ENCODE results near the gene VEGFB.

VEGFB gene

DNA sequence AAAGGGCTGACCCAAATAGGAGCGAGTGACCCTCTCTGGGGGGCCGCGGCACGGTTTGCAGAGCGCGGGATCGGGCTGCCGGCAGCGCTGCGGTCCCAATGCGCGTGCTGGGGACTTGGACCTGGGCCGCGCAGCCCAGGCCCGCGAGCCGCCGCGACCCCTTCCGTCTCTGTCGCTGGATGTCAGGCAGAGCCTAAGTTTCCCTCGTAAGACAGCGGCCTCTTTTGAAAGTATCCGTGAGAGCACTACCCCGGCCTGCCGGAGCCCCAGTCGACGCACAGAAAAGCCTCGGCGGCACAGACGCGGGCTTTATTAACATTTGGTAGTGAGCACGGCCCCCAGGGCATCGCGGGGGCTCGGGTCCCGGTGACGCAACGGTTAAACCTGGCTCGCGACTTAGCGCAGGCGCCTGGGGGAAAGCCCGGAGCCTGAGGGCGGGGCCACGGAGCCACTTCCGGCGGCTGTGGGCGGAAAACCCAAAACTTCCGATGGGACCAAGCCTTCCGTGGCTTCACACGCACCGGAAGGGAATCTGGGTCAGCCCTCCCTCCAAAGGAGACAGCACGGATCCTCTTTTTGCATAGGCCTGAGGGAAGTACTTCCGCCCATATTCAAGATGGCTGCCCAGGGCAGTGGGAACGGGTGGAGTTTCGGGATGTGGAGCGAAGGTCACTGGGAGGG is 35.3 kb downstream of the VEGFB start:
- peak overlapping the region; percentile 55 for H2AK5ac ChIP-seq (ENCODE audit: low read length)
- H3K79me2 ChIP-seq (ENCODE audit: control insufficient read depth, insufficient read depth, low read length, poor library complexity), result peaks cover 13% of the 10 kb centered on the region
- peaks cover 28% of the 10 kb centered on the region for H3K79me1 ChIP-seq (ENCODE audit: low read length)
- H2BK5ac ChIP-seq (ENCODE audit: low read depth, low read length, poor library complexity), result peak overlapping the region; percentile 98
- peak overlapping the region; percentile 92 for H3K4me2 ChIP-seq (ENCODE audit: low read length)
- peaks cover 14 to 18% of the 10 kb centered on the region in 2 experiments for H3K4me1 ChIP-seq (ENCODE audit: control insufficient read depth in 1 of 2, insufficient read depth in 2 of 2, low read length in 2 of 2)
- peak overlapping the region; percentile 67 for H3K4ac ChIP-seq (ENCODE audit: low read depth, low read length)
- H3K9me3 ChIP-seq (ENCODE audit: insufficient read depth, low read depth, low read length), result no peaks in the 10 kb centered on the region
- no peak overlapping the region for H3K23ac ChIP-seq (ENCODE audit: low read length)
- H3K4me3 ChIP-seq (ENCODE audit: low read depth, low read length), result peak overlapping the region; percentile 80
- peak overlapping the region; percentile 64 for H2AFZ ChIP-seq (ENCODE audit: insufficient read depth, low read length, poor library complexity)
- peaks cover 31 to 33% of the 10 kb centered on the region in 2 experiments for H3K36me3 ChIP-seq (ENCODE audit: control insufficient read depth in 1 of 2, insufficient read depth in 2 of 2, low read length in 2 of 2)
- peak overlapping the region; percentile 85 for H3K18ac ChIP-seq (ENCODE audit: low read length)
- WGBS (ENCODE audit: extremely low coverage, insufficient coverage, insufficient read length), result no CpG with 5 or more reads among the region's 58 CpGs
- H2BK12ac ChIP-seq (ENCODE audit: low read length), result no peak overlapping the region
- H4K8ac ChIP-seq (ENCODE audit: low read depth, low read length), result peak overlapping the region; percentile 99
- H3K9ac ChIP-seq (ENCODE audit: low read length), result peak overlapping the region; percentile 96
- peak; percentile 99 to 100 for DNase-seq
- H3K14ac ChIP-seq (ENCODE audit: low read length), result peak overlapping the region; percentile 96
- H2BK120ac ChIP-seq (ENCODE audit: insufficient read depth, low read length, poor library complexity), result peak overlapping the region; percentile 91
- H4K91ac ChIP-seq (ENCODE audit: low read depth, low read length), result peak overlapping the region; percentile 99
- peak overlapping the region; percentile 99 for H4K12ac ChIP-seq (ENCODE audit: low read depth, low read length)
- H3K27me3 ChIP-seq (ENCODE audit: insufficient read depth, low read length), result no peaks in the 10 kb centered on the region
- peak overlapping the region; percentile 99 for H3K27ac ChIP-seq (ENCODE audit: low read depth, low read length)

DNA sequence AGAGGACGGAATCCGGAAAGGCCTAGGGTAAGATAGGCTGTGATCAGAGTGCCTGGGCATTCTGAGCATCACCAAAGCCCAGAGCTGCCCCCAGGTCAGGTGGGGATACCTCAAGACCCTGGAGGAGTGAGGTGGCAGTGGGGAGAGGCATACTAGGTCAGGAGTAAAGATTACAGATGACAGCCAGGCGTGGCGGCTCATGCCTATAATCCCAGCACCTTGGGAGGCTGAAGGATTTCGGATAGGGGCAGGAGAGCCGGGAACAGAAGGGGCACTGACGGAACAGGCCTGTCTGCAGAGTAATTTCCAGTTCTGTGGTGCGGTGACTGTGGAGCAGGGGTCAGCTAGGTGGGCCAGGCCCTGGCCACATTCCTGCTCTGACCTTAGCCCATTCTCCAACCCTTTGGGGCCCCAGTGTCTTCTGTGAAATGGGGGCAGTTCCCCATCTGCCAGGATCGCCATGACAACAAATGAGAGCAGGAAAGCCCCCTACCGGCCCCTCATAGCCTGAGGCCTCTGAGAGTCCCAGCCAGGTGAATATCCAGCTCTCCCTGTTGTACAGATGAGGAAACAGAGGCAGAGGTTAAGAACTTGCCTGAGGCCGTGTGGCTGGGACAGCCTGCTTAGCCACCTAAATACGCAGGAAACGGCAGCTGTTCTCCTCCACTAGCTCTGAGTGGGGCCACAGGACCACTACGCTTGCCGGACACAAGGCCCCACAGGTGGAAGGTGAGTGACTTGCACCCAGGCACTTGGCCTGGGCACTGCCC is 40.8 kb downstream of the VEGFB start:
- no peaks in the 10 kb centered on the region for H3K27me3 ChIP-seq (ENCODE audit: insufficient read depth, low read length)
- H3K4me1 ChIP-seq (ENCODE audit: control insufficient read depth in 1 of 2, insufficient read depth in 2 of 2, low read length in 2 of 2), result peaks cover 14 to 16% of the 10 kb centered on the region in 2 experiments
- peak; percentile 97 to 98 for DNase-seq
- no peaks in the 10 kb centered on the region for H3K9me3 ChIP-seq (ENCODE audit: insufficient read depth, low read depth, low read length)
- H2BK12ac ChIP-seq (ENCODE audit: low read length), result no peak overlapping the region
- H3K18ac ChIP-seq (ENCODE audit: low read length), result no peak overlapping the region
- H3K79me2 ChIP-seq (ENCODE audit: control insufficient read depth, insufficient read depth, low read length, poor library complexity), result peaks cover 7% of the 10 kb centered on the region
- no peak overlapping the region for H2AFZ ChIP-seq (ENCODE audit: insufficient read depth, low read length, poor library complexity)
- no peak overlapping the region for H2AK5ac ChIP-seq (ENCODE audit: low read length)
- H3K27ac ChIP-seq (ENCODE audit: low read depth, low read length), result peak overlapping the region; percentile 78
- H2BK120ac ChIP-seq (ENCODE audit: insufficient read depth, low read length, poor library complexity), result peak overlapping the region; percentile 4
- H4K12ac ChIP-seq (ENCODE audit: low read depth, low read length), result no peak overlapping the region
- peaks cover 19 to 23% of the 10 kb centered on the region in 2 experiments for H3K36me3 ChIP-seq (ENCODE audit: control insufficient read depth in 1 of 2, insufficient read depth in 2 of 2, low read length in 2 of 2)
- H4K8ac ChIP-seq (ENCODE audit: low read depth, low read length), result no peak overlapping the region
- H2BK5ac ChIP-seq (ENCODE audit: low read depth, low read length, poor library complexity), result peak overlapping the region; percentile 19
- no peak overlapping the region for H3K9ac ChIP-seq (ENCODE audit: low read length)
- no peak overlapping the region for H3K4me3 ChIP-seq (ENCODE audit: low read depth, low read length)
- no peak overlapping the region for H3K14ac ChIP-seq (ENCODE audit: low read length)
- no peak overlapping the region for H3K4me2 ChIP-seq (ENCODE audit: low read length)
- H3K4ac ChIP-seq (ENCODE audit: low read depth, low read length), result no peak overlapping the region
- H3K23ac ChIP-seq (ENCODE audit: low read length), result no peak overlapping the region
- peaks cover 21% of the 10 kb centered on the region for H3K79me1 ChIP-seq (ENCODE audit: low read length)
- no CpG with 5 or more reads among the region's 15 CpGs for WGBS (ENCODE audit: extremely low coverage, insufficient coverage, insufficient read length)
- H4K91ac ChIP-seq (ENCODE audit: low read depth, low read length), result peak overlapping the region; percentile 10

DNA sequence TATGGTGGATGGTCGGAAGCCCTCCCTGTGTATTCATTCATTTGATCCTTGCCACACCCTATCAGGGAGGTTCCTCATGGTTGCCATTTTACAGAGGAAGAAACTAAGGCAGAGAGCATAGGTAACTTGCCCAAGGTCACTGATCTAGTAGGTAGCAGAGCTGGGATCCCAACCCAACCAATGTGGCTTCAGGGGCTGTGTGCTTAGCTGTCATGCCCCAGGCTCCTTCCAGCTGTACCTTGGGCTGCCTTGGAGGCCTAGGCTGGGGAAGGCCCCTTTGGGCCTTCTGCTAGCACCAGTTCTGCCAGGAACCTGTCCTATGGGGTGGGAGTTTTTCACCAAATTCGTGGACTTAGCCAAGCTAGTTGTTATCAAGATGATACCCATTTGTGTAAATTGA is 41.5 kb downstream of the VEGFB start:
- Histone ChIP-seq H3K27me3 (ENCODE audit: insufficient read depth, low read length) (no peaks in the 10 kb centered on the region), H3K36me3 (ENCODE audit: control insufficient read depth in 1 of 2, insufficient read depth in 2 of 2, low read length in 2 of 2) (peaks cover 19 to 23% of the 10 kb centered on the region in 2 experiments), H3K79me2 (ENCODE audit: control insufficient read depth, insufficient read depth, low read length, poor library complexity) (peaks cover 4% of the 10 kb centered on the region), H3K23ac (ENCODE audit: low read length) (no peak overlapping the region), H3K4ac (ENCODE audit: low read depth, low read length) (no peak overlapping the region), H3K4me2 (ENCODE audit: low read length) (no peak overlapping the region), H3K9ac (ENCODE audit: low read length) (no peak overlapping the region), H3K14ac (ENCODE audit: low read length) (no peak overlapping the region), H2AK5ac (ENCODE audit: low read length) (no peak overlapping the region), H2BK120ac (ENCODE audit: insufficient read depth, low read length, poor library complexity) (peak overlapping the region; percentile 3), H4K91ac (ENCODE audit: low read depth, low read length) (peak overlapping the region; percentile 10), H3K4me1 (ENCODE audit: control insufficient read depth in 1 of 2, insufficient read depth in 2 of 2, low read length in 2 of 2) (peaks cover 14 to 16% of the 10 kb centered on the region in 2 experiments), H3K79me1 (ENCODE audit: low read length) (peaks cover 17% of the 10 kb centered on the region), H2AFZ (ENCODE audit: insufficient read depth, low read length, poor library complexity) (no peak overlapping the region), H3K27ac (ENCODE audit: low read depth, low read length) (peak overlapping the region; percentile 78), H4K12ac (ENCODE audit: low read depth, low read length) (no peak overlapping the region), H2BK12ac (ENCODE audit: low read length) (no peak overlapping the region), H4K8ac (ENCODE audit: low read depth, low read length) (no peak overlapping the region), H3K18ac (ENCODE audit: low read length) (no peak overlapping the region), H3K4me3 (ENCODE audit: low read depth, low read length) (no peak overlapping the region), H3K9me3 (ENCODE audit: insufficient read depth, low read depth, low read length) (no peaks in the 10 kb centered on the region), H2BK5ac (ENCODE audit: low read depth, low read length, poor library complexity) (peak overlapping the region; percentile 16)
- WGBS (ENCODE audit: extremely low coverage, insufficient coverage, insufficient read length), result no CpG with 5 or more reads among the region's 2 CpGs
- peak; percentile 81 for DNase-seq

DNA sequence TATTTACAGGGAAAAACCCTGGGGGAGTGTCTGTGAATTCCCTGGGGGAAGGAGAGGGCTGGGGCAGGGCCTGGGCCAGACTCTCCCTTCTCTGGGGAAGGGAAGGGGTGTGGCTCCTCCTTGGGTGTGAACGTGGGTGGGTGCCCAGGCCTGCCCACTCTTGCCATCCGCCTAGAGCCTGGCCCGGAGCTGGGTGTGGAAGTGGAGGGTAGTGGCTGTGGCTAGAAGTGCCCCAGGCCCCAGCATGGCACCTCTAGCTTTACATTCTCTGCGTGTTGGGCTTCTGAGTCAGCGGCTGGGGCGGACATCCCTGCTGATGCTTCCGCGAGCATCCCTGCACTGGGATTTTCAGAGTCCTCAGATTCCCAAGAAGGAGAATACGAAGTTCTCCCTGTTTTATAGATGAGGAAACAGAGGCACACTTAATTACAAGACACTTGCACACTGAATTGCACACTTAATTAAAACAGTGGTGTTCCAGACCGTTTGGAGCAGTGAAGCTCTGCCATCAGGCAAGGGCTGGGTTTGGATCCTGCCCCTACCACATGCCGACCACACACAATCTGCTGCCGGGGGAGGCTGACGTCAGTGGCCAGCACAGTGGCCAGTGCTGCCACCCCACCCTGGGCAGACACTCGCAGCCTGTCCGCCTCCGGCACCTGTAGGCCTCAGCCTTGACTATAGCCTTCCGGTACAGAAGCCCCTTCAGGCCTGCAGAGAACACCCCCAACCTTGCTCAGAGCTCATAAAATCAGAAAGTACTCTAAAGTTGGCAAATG is 42.5 kb downstream of the VEGFB start:
- Histone ChIP-seq H3K18ac (ENCODE audit: low read length) (no peak overlapping the region), H3K36me3 (ENCODE audit: control insufficient read depth in 1 of 2, insufficient read depth in 2 of 2, low read length in 2 of 2) (peaks cover 22 to 23% of the 10 kb centered on the region in 2 experiments), H4K91ac (ENCODE audit: low read depth, low read length) (no peak overlapping the region), H2BK12ac (ENCODE audit: low read length) (peak overlapping the region; percentile 32), H3K9ac (ENCODE audit: low read length) (no peak overlapping the region), H3K23ac (ENCODE audit: low read length) (no peak overlapping the region), H2AFZ (ENCODE audit: insufficient read depth, low read length, poor library complexity) (no peak overlapping the region), H2AK5ac (ENCODE audit: low read length) (peak overlapping the region; percentile 35), H3K14ac (ENCODE audit: low read length) (peak overlapping the region; percentile 46), H3K4me2 (ENCODE audit: low read length) (no peak overlapping the region), H3K9me3 (ENCODE audit: insufficient read depth, low read depth, low read length) (no peaks in the 10 kb centered on the region), H3K4me3 (ENCODE audit: low read depth, low read length) (no peak overlapping the region), H3K79me1 (ENCODE audit: low read length) (peaks cover 11% of the 10 kb centered on the region), H3K79me2 (ENCODE audit: control insufficient read depth, insufficient read depth, low read length, poor library complexity) (no peaks in the 10 kb centered on the region), H4K12ac (ENCODE audit: low read depth, low read length) (no peak overlapping the region), H3K27me3 (ENCODE audit: insufficient read depth, low read length) (no peaks in the 10 kb centered on the region), H2BK5ac (ENCODE audit: low read depth, low read length, poor library complexity) (no peak overlapping the region), H2BK120ac (ENCODE audit: insufficient read depth, low read length, poor library complexity) (no peak overlapping the region), H4K8ac (ENCODE audit: low read depth, low read length) (no peak overlapping the region), H3K4me1 (ENCODE audit: control insufficient read depth in 1 of 2, insufficient read depth in 2 of 2, low read length in 2 of 2) (peaks cover 14% of the 10 kb centered on the region in 2 experiments), H3K27ac (ENCODE audit: low read depth, low read length) (peak overlapping the region; percentile 38), H3K4ac (ENCODE audit: low read depth, low read length) (no peak overlapping the region)
- WGBS (ENCODE audit: extremely low coverage, insufficient coverage, insufficient read length), result no CpG with 5 or more reads among the region's 17 CpGs
- peak; percentile 98 for DNase-seq

Data from trophoblast cell (in vitro differentiated cells and primary cell).